NOMO-1 treated with dmso at 0.1 percent for 144 hours (cell line): ENCODE data around the gene FAM199X.
A peak's percentile ranks its signal among the peaks of the same experiment; 100 is the strongest.
"Not testable (repeated sequence)": the region's sequence is repeated elsewhere in the genome, so short reads cannot be mapped to it uniquely, and the experiment has no call there.

Experiments used
- DNase-seq: peaks from one replicate; lab custom pipeline; 2025; ENCODE audit not compliant: unreplicated experiment; lab: John Stamatoyannopoulos, UW

Gene FAM199X

DNA sequence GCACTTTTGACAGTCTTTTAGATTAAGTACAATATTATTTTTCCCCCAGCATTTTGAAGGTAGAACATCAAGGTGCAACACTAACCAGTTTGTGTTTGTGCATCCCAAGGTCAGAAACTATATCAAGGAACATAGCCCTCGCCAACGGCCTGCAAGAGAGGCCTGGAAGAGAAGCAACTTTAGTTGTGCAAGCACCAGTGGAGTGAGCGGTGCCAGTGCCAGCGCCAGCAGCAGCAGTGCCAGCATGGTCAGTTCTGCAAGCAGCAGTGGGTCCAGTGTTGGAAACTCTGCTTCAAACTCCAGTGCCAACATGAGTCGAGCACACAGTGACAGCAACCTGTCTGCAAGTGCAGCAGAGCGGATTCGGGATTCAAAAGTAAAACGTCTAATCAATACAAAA lies 21.7 kb downstream of the FAM199X start:
- DNase-seq: no peak

- no peak for DNase-seq
Measured at GRCh38 chrX:104189837-104190236, 23.6 kb downstream of the FAM199X start.

GRCh38 chrX:104193485-104193884 lies 27.2 kb downstream of the FAM199X start:
- no peak for DNase-seq

- DNase-seq: no peak
Measured at GRCh38 chrX:104195013-104195412, 28.8 kb downstream of the FAM199X start.

- DNase-seq: peak; percentile 1
Measured at GRCh38 chrX:104195489-104196084, 29.3 kb downstream of the FAM199X start.

DNA sequence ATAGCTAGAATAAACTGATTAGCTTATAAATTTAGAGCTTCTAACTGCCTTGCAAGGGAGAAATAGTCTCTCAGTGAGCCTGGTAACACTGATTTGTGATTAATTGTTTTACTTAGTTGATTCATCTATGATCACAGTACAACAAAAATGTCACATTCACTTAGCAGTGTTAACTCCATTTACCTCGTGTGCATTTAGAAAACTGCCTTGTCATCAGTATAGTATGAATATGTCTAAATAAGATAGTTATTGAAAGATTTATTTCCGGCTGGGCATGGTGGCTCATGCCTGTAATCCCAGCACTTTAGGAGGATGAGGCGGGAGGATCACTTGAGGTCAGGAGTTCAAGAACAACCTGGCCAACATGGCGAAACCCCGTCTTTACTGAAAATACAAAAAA lies 39.3 kb downstream of the FAM199X start:
- DNase-seq: no peak

DNA sequence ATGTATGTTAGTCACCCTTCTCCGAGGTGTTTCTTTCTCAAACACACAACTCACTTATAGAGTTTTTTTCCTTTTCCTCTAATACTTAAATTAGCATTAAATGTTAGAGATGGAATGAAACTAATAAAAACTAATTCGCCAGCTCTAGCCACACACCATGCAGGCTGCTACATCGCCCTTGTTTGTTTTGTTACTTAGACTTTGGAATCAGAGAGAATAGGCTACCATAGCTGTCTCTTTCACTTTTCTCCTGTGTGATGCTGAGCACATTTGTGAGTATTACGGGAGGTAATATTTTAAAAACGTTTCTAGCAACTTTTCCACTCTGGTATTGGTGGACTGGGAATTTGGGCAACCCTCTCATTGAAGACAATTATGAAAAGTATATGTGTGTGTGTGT lies 44.9 kb downstream of the FAM199X start:
- no peak for DNase-seq

DNA sequence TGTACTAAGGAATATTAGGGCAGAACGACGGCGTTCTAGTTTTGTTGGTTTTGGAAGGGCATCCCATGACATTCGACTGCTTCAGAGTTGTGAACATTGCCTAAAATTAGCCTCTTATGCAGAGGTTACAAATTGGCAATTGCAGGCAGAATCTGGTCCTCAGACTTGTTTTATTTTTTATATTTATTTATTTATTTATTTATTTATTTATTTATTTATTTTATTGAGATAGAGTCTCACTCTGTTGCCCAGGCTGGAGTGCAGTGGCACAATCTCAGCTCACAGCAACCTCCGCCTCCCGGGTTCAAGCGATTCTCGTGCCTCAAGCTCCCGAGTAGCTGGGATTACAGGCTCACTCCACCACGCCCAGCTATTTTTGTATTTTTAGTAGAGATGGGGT lies 63.8 kb downstream of the FAM199X start:
- DNase-seq: not testable (repeated sequence)
